Activated CD4-positive, alpha-beta T cell treated with anti-CD3 and anti-CD28 coated beads for 36 hours (primary cell): ENCODE measurements around the gene FGF2. TPM values are rescaled to one million over a fixed set of nuclear protein-coding genes. Genes with fewer than 3 reads are reported as not detected.
"Not testable (repeated sequence)": the region's sequence is repeated elsewhere in the genome, so short reads cannot be mapped to it uniquely, and the experiment has no call there.

Experiments
- ATAC-seq: fragments of 200-7000 bp; cut with Tn5 transposase; one replicate; pipeline ENCODE4 v1.10.0; 2021; ENCODE audit warnings: mild to moderate bottlenecking, moderate library complexity
- CTCF ChIA-PET: fragments of 350-600 bp; sonication (Branson Sonifier 250); formaldehyde crosslinking; loops from one replicate; lab custom pipeline; 2021; ENCODE audit warnings: antibody characterized with exemption; lab: Charles Lee
- POLR2A ChIA-PET: fragments of 350-600 bp; sonication (Branson Sonifier 250); formaldehyde crosslinking; loops from one replicate; lab custom pipeline; 2021; ENCODE audit warnings: antibody characterized with exemption, inconsistent platforms; lab: Charles Lee
- DNase-seq: peaks from one replicate; pipeline ENCODE4 v3.0.0-alpha.2; 2020
- H3K27ac Mint-ChIP-seq: one replicate; pipeline ENCODE4 v1.8.0; 2021; ENCODE audit warnings: mixed read lengths
- H3K27me3 Mint-ChIP-seq: one replicate; pipeline ENCODE4 v1.8.0; 2021; ENCODE audit warnings: mixed read lengths
- H3K36me3 Mint-ChIP-seq: one replicate; pipeline ENCODE4 v1.8.0; 2021; ENCODE audit warnings: low read depth, mixed read lengths
- H3K4me1 Mint-ChIP-seq: one replicate; pipeline ENCODE4 v1.8.0; 2021; ENCODE audit warnings: mixed read lengths
- H3K4me3 Mint-ChIP-seq: one replicate; pipeline ENCODE4 v1.8.0; 2021; ENCODE audit warnings: mild to moderate bottlenecking, moderate library complexity, mixed read lengths
- H3K9me3 Mint-ChIP-seq: one replicate; pipeline ENCODE4 v1.8.0; 2021; ENCODE audit warnings: low read depth, mixed read lengths
- intact Hi-C, 2 experiments: fragments of 100-400 bp; cut with DNase I in 1 of 2; cut with micrococcal nuclease in 1 of 2; formaldehyde crosslinking; loops; one replicate each; pipeline versions ENCODE4 v1.14.2 to v1.15.1; 2022 to 2024; cut with DNase I, micrococcal nuclease
- total RNA-seq, 2 experiments: library from RNA; stranded (reverse); gene quantifications; one replicate each; pipeline ENCODE4 v1.2.3, GENCODE V29; 2021

FGF2 gene
- total RNA-seq = 1 to 10 TPM in 1 of 2 experiments, under 1 TPM in 1; 0.91 to 1.2 TPM

DNA sequence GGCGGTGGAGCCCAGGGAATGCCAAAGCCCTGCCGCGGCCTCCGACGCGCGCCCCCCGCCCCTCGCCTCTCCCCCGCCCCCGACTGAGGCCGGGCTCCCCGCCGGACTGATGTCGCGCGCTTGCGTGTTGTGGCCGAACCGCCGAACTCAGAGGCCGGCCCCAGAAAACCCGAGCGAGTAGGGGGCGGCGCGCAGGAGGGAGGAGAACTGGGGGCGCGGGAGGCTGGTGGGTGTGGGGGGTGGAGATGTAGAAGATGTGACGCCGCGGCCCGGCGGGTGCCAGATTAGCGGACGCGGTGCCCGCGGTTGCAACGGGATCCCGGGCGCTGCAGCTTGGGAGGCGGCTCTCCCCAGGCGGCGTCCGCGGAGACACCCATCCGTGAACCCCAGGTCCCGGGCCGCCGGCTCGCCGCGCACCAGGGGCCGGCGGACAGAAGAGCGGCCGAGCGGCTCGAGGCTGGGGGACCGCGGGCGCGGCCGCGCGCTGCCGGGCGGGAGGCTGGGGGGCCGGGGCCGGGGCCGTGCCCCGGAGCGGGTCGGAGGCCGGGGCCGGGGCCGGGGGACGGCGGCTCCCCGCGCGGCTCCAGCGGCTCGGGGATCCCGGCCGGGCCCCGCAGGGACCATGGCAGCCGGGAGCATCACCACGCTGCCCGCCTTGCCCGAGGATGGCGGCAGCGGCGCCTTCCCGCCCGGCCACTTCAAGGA, at the start of gene FGF2:
Gene FGF2 (plus strand): TSS at position 279 of the 705 bp plus-strand sequence. CDS start 344 bp downstream, at position 623.
- ATAC-seq (peak; percentile 31), DNase-seq (peak; percentile 54)
- Mint-ChIP-seq H3K9me3 (no peaks in the 10 kb centered on the region), H3K4me3 (peak within 1 kb of the TSS; percentile 75), H3K27ac (peak within 1 kb of the TSS; percentile 40), H3K4me1 (peaks cover 12% of the 10 kb centered on the region), H3K27me3 (peaks cover 65% of the 10 kb centered on the region), H3K36me3 (no peaks in the 10 kb centered on the region)
- intact Hi-C loops = loop anchor here (5.0 to 10.0 kb wide), 4 partner anchors 59 to 224 kb away; partner anchors contain the start of gene NUDT6 (in 1 of the 2)
- ChIA-PET POLR2A (no interaction called here), CTCF (interaction anchor here (1.0 to 1.2 kb wide), 3 partner anchors 38 to 248 kb away, joined by 3 to 4 read pairs (median 4); no protein-coding TSS in a partner anchor)

DNA sequence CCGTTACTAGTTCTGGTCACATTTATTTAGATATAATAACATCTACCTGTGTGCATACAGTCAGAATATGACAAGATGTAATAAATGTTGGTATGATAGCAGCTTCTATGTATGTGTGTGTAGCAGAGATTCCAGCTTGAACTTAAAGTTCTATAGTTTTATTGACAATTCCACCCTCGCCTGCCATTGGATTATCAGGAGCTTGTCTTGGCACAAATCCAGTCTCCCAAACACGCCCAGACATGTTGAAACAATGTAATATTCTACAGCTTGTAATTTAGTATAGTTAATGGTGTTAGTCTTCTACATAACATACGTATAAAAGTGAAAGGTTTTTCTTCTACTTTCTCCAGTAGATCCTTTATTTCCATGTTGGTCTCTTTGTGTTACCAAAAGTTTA, 49.7 kb upstream of the FGF2 start:
- Mint-ChIP-seq H3K4me3 (no peak overlapping the region), H3K27me3 (peaks cover 2% of the 10 kb centered on the region), H3K9me3 (no peaks in the 10 kb centered on the region), H3K27ac (no peak overlapping the region), H3K4me1 (no peaks in the 10 kb centered on the region), H3K36me3 (no peaks in the 10 kb centered on the region)
- ATAC-seq = no peak
- POLR2A ChIA-PET = no interaction called here
- DNase-seq = no peak
- intact Hi-C loops = no loop called here
- CTCF ChIA-PET = interaction anchor here (0.7 to 2.2 kb wide), 4 partner anchors 13 to 839 kb away, joined by 3 to 9 read pairs (median 4); no protein-coding TSS in a partner anchor

DNA sequence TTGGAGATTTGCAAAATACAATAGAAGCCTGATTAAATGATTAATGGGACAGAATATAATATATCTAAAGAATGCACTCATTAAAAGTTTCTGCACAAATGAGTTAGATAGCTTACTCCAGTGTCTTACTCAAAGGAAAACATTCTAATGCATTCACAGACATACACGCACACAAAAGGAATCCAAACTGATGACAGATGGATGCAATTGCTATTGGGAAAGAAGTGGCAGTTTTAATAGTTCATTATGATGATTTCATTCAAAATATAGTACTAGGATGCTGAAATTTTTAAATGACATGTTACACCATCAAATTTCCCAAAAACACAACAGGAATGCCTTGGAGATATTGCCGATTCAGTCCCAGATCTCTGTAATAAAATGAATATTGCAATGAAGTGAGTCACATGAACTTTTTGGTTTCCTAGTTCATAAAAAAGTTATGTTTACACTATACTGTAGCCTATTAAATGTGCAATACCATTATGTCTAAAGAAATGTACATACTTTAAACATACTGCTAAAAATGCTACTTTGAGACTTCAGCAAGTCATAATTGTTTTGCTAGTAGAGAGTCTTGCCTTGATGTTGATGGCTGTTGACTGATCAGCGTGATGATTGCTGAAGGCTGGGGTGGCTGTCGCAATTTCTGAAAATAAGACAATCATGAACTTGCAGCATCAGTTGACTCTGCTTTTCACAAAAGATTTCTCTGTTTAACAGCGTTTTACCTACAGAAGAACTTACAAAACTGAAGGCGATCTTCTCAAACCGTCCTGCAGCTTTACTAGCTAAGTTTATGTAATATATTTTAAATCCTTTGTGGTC, 48.6 kb upstream of the FGF2 start:
- DNase-seq (no peak), ATAC-seq (no peak)
- Mint-ChIP-seq H3K9me3 (no peaks in the 10 kb centered on the region), H3K27me3 (peaks cover 2% of the 10 kb centered on the region), H3K4me1 (no peaks in the 10 kb centered on the region), H3K4me3 (no peak overlapping the region), H3K27ac (no peak overlapping the region), H3K36me3 (no peaks in the 10 kb centered on the region)
- intact Hi-C loops = no loop called here
- ChIA-PET POLR2A (no interaction called here), CTCF (interaction anchor here (1.1 to 2.2 kb wide), 3 partner anchors 9 to 20 kb away, joined by 3 to 9 read pairs (median 6); no protein-coding TSS in a partner anchor)

DNA sequence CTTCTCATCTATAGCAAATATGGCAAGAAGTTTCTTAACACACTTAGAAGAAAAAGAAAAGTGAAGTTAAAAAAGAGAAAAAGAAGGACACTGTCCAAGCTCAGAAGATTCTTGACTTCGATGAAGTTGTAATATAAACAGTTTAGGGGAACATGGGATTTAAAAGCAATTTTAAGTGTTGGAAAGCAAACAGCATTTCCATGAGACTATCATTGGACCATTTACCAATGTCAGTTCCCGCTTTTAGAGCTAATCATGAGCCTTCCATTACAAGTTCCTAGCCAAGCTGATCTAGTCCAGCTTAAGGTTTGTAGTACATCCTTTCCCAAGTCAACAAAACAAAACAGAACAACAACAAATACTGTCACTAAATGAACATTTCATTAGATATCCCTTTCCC, 45.1 kb upstream of the FGF2 start:
- ChIA-PET CTCF (interaction anchor here (1.0 kb wide), 1 partner anchor 17 kb away, joined by 3 read pairs; no protein-coding TSS in a partner anchor), POLR2A (no interaction called here)
- no peak overlapping the region for H3K27ac Mint-ChIP-seq
- no peak for ATAC-seq
- peaks cover 16% of the 10 kb centered on the region for H3K4me1 Mint-ChIP-seq
- peaks cover 2% of the 10 kb centered on the region for H3K27me3 Mint-ChIP-seq
- no peak for DNase-seq
- no peak overlapping the region for H3K4me3 Mint-ChIP-seq
- intact Hi-C loops = no loop called here
- H3K36me3 Mint-ChIP-seq = no peaks in the 10 kb centered on the region
- peaks cover 2% of the 10 kb centered on the region for H3K9me3 Mint-ChIP-seq

DNA sequence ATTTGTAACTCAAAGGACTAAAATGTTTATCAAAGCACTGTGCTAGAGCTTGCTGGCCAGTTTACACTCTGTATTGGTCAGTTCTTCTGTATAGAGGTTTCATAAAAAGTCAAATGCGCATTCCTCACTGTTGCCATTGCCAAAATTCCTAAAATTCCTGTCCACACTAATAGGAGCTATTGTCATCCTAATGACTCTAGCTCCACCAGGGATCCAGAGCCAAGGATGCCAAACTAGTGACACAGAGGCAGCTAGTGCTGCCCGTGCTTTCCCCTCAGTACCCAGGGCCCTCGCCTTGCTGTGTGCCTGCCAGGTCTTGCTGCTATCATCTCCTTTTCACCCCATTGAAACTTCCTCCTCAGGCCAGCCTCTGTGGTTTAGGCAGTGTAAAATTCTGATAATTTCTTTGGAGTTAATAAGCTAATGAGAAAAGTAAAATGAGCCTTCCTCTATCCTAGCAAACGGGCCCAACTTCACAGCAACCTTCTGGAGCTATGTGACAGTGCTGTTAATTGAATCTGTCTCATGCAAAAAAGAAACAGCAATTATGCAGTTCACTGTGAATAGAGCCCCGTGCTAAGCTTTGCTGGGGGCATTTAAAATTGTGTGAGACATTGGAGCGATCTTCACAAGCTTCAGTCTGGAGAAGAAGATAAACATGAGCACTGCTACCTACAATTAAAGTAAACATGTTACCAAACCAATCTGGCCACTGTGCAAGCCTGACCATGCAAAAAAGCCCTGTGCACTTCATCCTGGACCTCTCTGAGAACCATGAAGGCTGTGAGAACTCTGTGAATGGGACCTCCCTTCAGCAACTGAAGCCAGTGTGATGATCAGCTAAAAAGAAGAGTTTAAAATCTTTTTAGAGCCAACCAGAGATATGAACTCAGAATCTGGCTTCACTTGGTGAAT, 43.1 kb upstream of the FGF2 start:
- ATAC-seq (no peak), DNase-seq (no peak)
- Mint-ChIP-seq H3K36me3 (no peaks in the 10 kb centered on the region), H3K27me3 (peaks cover 2% of the 10 kb centered on the region), H3K4me3 (no peak overlapping the region), H3K27ac (no peak overlapping the region), H3K4me1 (peaks cover 17% of the 10 kb centered on the region), H3K9me3 (peaks cover 2% of the 10 kb centered on the region)
- intact Hi-C loops = no loop called here
- ChIA-PET CTCF (interaction anchor here (0.5 to 1.4 kb wide), 5 partner anchors 10 to 617 kb away, joined by 3 to 5 read pairs (median 4); no protein-coding TSS in a partner anchor), POLR2A (interaction anchor here (0.7 kb wide), 1 partner anchor 166 kb away, joined by 3 read pairs; no protein-coding TSS in a partner anchor)

DNA sequence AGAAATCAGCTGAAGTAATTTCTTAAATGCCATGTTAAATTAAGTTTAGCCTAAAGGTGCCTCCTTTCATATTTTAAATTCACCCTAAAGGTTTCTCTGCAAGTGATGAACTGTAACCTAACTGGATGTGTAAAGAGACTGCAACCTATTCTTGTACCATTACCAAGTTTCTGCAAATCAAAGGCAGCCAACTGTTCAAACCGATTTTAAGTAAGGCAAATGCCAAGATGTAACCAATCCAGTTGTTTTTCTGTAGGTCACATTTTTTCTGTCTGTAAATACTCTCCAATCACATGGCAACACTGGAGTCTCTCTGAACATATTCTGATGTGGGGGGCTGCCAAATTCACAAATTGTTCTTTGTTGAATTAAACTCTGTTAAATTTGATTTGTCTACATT, 42.4 kb upstream of the FGF2 start:
- H3K9me3 Mint-ChIP-seq = peaks cover 2% of the 10 kb centered on the region
- peaks cover 2% of the 10 kb centered on the region for H3K27me3 Mint-ChIP-seq
- H3K4me1 Mint-ChIP-seq = peaks cover 17% of the 10 kb centered on the region
- DNase-seq (no peak), ATAC-seq (no peak)
- intact Hi-C loops = no loop called here
- H3K4me3 Mint-ChIP-seq = no peak overlapping the region
- H3K36me3 Mint-ChIP-seq = no peaks in the 10 kb centered on the region
- CTCF ChIA-PET = interaction anchor here (0.5 to 1.4 kb wide), 4 partner anchors 11 to 616 kb away, joined by 3 to 5 read pairs (median 4); no protein-coding TSS in a partner anchor
- H3K27ac Mint-ChIP-seq = no peak overlapping the region
- POLR2A ChIA-PET = no interaction called here

DNA sequence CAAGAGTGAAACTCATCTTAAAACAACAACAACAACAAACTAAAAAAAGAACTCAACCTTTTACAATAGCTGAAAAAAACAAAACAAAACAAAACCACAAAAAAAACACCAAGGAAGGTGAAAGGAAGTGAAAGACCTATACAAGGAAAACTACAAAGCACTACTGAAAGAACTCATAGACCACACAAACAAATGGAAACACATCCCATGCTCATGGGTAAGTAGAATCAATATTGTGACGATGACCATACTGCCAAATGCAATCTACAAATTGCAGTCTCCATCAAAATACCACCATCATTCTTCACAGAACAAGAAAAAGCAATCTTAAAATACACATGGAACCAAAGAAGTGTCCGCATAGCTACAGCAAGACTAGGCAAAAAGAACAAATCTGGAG, 41.5 kb upstream of the FGF2 start:
- ChIA-PET CTCF (interaction anchor here (1.1 kb wide), 1 partner anchor 27 kb away, joined by 3 read pairs; no protein-coding TSS in a partner anchor), POLR2A (no interaction called here)
- no peaks in the 10 kb centered on the region for H3K36me3 Mint-ChIP-seq
- H3K27ac Mint-ChIP-seq = peak overlapping the region; percentile 0
- H3K27me3 Mint-ChIP-seq = peaks cover 2% of the 10 kb centered on the region
- H3K9me3 Mint-ChIP-seq = peaks cover 2% of the 10 kb centered on the region
- intact Hi-C loops = loop anchor here in 1 of 2 experiments (5.0 kb wide), 1 partner anchor 123 kb away; no protein-coding TSS in a partner anchor
- no peak for DNase-seq
- no peak overlapping the region for H3K4me3 Mint-ChIP-seq
- peaks cover 17% of the 10 kb centered on the region for H3K4me1 Mint-ChIP-seq
- ATAC-seq = no peak

DNA sequence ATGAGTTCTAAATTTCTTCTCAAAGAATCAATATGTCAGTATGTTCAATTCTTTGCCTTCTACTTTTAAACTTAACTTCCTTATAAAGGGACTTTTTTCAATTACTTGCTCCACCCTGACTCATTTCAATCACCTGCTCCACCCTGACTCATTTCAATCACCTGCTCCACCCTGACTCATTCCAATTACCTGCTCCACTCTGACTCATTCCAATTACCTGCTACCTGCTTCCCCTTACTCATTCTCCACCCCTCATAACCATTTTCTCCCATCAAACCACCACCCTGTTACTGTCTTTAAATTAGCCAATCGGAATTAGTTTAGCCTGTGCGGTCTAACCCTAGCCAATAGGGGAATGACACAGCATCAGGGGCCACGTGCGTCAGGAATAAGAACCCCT, 40.3 kb upstream of the FGF2 start:
- H3K27ac Mint-ChIP-seq, H3K4me3 Mint-ChIP-seq, POLR2A ChIA-PET, H3K27me3 Mint-ChIP-seq, H3K9me3 Mint-ChIP-seq, CTCF ChIA-PET, H3K36me3 Mint-ChIP-seq: not testable (repeated sequence)
- intact Hi-C loops = loop anchor here (1.0 to 5.0 kb wide), 3 partner anchors 28 to 124 kb away; no protein-coding TSS in a partner anchor
- DNase-seq = peak; percentile 46
- ATAC-seq = peak; percentile 92
- peaks cover 17% of the 10 kb centered on the region for H3K4me1 Mint-ChIP-seq

DNA sequence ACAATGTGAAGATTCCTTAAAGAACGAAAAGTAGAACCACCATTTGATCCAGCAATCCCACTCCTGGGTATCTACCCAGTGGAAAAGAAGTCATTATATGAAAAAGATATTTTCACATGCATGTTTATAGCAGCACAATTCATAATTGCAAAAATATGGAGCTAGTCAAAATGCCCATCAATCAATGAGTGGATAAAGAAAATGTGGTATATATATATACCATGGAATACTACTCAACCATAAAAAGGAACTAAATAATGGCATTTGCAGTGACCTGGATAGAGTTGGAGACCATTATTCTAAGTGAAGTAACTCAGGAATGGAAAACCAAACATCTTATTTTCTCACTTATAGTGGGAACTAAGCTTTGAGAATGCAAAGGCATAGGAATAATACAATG, 39.7 kb upstream of the FGF2 start:
- ATAC-seq, H3K27ac Mint-ChIP-seq, POLR2A ChIA-PET, H3K4me3 Mint-ChIP-seq, H3K9me3 Mint-ChIP-seq, H3K27me3 Mint-ChIP-seq, H3K36me3 Mint-ChIP-seq, CTCF ChIA-PET, DNase-seq: not testable (repeated sequence)
- H3K4me1 Mint-ChIP-seq = peaks cover 17% of the 10 kb centered on the region
- intact Hi-C loops = loop anchor here (1.0 to 5.0 kb wide), 3 partner anchors 27 to 125 kb away; no protein-coding TSS in a partner anchor

DNA sequence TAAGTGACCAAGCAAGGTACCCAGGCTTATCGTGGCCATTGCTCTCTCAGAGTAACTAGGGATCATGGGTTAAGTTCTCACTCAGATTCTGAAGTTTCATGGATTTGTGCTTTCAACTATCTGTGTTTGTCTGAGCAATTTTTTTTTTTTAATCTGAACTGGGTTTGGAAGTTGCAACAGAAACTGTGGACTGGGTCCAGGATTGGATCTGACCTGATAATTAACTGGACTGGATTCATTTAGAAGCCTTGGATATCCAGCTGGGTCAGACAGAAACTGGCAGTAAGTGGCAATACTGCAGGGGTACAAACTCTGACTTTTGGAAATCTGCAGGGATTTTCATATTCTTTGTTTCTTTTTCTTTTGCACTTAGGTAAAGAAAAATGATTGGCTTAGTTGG, 38.7 kb upstream of the FGF2 start:
- H3K4me1 Mint-ChIP-seq = peaks cover 17% of the 10 kb centered on the region
- POLR2A ChIA-PET = no interaction called here
- no peak overlapping the region for H3K4me3 Mint-ChIP-seq
- H3K36me3 Mint-ChIP-seq = no peaks in the 10 kb centered on the region
- H3K9me3 Mint-ChIP-seq = peaks cover 2% of the 10 kb centered on the region
- DNase-seq (no peak), ATAC-seq (no peak)
- CTCF ChIA-PET = interaction anchor here (1.7 kb wide), 1 partner anchor 126 kb away, joined by 5 read pairs; no protein-coding TSS in a partner anchor
- intact Hi-C loops = loop anchor here in 1 of 2 experiments (5.0 kb wide), 1 partner anchor 126 kb away; no protein-coding TSS in a partner anchor
- no peaks in the 10 kb centered on the region for H3K27me3 Mint-ChIP-seq
- H3K27ac Mint-ChIP-seq = no peak overlapping the region
